Measurements from ENCODE around the gene ACAP3.

Gene ACAP3

GRCh38 chr1:1307923-1308755 lies at the start of gene ACAP3, which contains the start of gene PUSL1:
Gene ACAP3 (minus strand): TSS chr1:1307930. CDS start chr1:1307815, 115 bp downstream.
Gene PUSL1 (plus strand): TSS chr1:1308597. CDS start chr1:1308644, 47 bp downstream.
- H3K4me3 ChIP-seq (ENCODE audit: low read depth, low read length) = peak within 1 kb of the TSS; percentile 68

DNA sequence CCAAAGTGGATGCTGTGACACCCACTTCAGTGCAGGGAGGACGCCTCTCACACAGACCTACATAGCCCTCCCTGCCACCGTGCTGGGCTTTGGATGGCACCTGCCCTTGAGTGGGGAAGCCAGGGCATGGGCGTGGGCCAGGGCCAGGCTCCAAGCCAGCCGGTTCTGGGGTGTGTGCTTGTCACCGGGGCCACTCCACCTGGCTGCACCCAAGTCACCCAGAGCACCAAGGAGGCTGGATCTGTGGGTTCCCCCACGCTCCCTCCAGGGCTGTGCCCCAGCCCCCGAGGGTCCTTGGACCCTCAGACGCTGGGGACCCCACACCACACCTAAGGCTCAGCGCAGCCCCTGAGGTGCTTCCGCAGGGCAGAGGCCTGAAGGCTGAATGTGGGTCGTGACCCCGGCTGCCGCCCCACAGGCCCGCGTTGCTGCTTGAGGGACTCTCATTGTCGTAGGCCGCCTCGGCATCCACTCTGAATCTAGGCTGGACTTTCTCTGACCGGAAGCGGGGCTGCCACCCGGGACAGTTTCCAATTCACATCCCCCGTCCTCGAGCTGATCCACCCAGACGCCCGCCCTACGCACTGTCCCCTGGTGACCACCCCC lies 49.2 kb upstream of the ACAP3 start:
- H3K4me3 ChIP-seq (ENCODE audit: low read depth, low read length) = no peak overlapping the region

GRCh38 chr1:1356166-1356795 lies 48.6 kb upstream of the ACAP3 start:
- H3K4me3 ChIP-seq (ENCODE audit: low read depth, low read length) = no peak overlapping the region

DNA sequence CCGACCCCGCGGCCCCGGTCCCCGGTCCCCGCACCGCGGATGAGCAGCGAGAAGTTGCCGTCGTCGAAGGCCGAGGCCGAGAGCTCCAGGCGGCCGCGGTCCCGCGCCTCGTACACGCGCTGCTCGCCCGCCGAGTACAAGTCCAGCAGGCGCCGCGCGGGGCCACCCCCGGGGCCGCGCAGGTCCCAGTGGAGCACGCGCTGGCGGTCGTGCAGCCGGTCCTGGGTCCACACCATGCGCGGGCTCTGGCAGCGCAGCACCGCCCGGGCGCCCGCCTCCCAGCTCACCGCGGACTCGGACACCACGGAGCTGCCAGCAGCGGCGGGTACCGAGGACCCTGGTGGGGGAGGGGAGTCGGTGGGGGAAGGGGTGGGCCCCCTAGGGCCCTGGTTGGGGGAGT lies 47.7 kb upstream of the ACAP3 start:
- H3K4me3 ChIP-seq (ENCODE audit: low read depth, low read length) = no peak overlapping the region

DNA sequence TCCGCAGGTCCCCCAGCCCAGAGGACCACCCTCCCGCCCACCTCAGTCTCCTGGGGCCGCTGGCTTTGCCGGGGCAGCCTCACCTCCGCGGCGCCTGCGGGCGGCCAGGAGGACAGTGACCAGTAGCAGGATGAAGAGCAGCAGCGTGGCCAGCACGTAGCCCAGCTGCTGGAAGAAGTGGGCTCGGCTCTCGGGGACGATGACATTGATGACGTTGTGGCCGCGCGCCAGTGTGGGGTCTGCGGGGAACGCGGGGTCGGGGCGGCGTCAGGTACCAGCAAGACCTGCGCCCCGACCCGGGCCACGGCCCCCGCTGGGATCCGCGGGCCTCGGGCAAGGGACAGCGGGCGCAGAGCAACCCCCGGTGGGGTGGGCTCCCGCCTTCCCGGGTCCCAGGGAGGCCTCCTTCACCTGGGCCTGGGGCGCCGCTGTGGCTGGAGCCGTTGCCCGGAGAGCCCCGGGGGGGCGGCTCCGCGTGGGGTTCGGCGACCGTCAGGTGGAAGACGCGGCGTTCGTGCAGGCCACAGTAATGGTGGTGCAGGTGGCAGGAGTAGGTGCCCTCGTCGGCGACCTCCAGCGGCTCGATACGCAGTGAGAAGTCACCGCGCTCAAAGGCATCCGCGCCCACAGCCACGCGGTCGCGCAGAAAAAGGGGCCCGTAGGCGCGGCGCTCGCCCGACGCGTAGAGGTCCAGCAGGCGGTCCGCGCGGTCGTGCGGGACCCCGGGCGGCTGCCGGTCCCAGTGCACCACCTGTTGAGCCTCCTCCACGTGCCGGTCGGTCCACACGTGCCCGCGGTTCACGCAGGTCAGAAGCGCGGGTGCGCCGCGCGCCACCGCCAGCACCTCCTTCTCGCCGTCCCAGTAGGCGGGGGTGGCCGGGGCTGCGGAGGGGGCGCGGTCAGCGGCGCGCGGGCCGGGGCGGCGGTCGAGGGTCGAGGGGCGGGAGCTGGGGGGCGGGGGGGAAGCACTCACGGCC lies 46.8 kb upstream of the ACAP3 start:
- no peak overlapping the region for H3K4me3 ChIP-seq (ENCODE audit: low read depth, low read length)

DNA sequence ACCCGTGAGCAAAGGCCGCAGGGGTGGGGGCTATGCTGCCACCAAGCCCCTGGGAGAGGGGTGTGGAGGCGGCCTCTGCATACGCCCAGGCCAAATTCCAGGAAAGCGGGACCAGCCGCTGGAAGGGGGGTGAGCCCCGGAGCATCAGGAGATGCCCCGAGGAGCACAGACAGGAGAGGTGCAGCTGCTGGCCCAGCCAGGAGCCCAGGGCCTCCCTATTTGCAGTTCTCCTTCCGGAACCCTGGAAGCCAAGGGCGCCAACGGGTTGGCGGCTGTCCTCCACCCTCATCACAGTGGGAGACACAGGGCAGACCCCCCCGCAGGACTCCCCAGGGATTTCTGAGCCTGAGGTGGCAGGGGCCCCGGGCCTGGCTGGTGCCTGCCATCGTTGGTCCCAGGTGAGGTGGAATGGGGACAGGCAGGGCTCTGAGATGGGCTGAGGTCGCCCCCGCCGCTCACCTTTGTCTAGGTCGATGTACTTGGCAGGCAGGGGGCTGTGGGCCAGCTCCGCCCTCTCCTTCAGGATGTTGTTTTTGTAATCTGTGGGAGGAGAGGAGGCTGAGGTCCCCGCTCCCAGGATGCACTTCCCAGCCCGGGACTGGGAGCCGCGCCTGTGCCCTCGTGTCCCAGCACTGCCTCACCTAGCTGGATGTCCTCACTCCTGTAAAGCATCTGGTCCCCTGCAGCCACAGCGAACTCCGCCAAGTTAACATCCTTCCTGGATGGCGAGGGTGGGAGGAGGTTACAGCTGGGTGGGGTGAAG lies 45.8 kb upstream of the ACAP3 start:
- H3K4me3 ChIP-seq (ENCODE audit: low read depth, low read length) = no peak overlapping the region

DNA sequence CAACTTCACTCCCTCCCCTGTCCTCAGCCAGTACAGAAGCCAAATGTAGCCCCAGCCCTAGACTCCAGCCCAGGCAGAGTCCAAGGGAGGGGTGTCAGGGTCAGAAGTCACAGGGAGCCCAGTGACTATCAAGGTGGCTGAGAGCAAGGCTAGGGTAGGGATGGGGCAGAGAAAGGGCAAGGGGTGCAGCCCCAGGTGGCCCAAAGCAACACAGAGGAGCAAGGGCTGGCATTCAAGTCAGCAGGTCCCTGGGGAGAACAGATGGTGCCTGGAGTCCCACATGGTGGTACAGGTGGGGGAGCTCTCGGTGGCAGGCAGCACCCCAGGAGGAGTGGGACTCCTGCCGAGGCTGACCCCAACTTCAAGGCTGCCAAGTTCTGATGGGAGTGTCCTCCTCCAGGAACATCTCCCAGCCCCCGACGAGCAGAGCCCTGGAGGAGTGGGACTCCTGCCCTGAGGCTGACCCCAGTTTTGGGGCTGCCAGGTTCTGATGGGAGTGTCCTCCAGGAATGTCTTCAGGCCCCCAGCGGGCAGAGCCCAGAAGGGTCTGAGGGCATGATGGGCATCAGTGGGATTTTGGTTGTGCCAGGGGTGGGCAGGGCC lies 45.2 kb upstream of the ACAP3 start:
- H3K4me3 ChIP-seq (ENCODE audit: low read depth, low read length) = no peak overlapping the region

GRCh38 chr1:1351511-1352427 lies 44.0 kb upstream of the ACAP3 start:
- no peak overlapping the region for H3K4me3 ChIP-seq (ENCODE audit: low read depth, low read length)

DNA sequence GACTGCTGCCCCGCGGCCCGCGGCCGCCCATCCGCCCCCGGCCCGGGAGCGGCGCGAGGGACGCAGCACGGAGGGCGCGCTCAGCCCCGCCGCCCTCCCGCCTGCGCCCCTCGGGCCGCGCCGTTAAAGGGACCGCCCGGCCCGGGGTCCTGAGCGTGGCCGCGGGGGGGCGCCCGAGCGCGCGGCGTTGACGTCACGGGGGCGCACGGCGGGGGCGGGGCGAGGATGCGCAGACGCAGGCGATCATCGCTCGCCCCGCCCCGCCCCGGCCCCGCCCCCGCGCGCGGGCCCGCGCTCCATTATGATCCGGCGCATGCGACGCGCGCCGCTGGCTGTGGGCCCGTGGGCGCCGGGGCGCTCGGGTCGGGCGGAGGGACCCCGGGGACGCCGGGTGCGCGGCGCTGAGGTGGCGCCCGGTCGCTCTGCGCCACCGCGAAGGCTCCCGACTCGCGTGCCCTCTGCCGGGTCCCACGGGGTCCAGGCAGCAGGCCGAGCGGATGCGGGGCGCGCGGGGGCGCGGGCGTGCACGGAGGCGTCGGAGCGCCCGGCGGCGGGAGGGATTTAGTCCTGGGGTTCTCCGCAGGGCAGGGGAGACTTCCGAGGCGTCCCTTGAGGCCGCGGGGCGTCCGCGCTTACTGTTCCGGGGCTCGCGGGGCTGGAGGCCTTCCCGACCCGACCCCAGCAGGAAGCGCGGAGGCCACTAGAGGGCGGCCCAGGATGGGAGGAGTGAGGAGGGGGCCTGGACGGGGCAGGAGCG lies 41.7 kb upstream of the ACAP3 start, which contains the start of gene DVL1:
Gene DVL1, minus strand, starts transcription at position 163 of the 757 bp plus-strand sequence. CDS start 353 bp downstream, outside the sequence.
- peak within 1 kb of the TSS; percentile 77 for H3K4me3 ChIP-seq (ENCODE audit: low read depth, low read length)

DNA sequence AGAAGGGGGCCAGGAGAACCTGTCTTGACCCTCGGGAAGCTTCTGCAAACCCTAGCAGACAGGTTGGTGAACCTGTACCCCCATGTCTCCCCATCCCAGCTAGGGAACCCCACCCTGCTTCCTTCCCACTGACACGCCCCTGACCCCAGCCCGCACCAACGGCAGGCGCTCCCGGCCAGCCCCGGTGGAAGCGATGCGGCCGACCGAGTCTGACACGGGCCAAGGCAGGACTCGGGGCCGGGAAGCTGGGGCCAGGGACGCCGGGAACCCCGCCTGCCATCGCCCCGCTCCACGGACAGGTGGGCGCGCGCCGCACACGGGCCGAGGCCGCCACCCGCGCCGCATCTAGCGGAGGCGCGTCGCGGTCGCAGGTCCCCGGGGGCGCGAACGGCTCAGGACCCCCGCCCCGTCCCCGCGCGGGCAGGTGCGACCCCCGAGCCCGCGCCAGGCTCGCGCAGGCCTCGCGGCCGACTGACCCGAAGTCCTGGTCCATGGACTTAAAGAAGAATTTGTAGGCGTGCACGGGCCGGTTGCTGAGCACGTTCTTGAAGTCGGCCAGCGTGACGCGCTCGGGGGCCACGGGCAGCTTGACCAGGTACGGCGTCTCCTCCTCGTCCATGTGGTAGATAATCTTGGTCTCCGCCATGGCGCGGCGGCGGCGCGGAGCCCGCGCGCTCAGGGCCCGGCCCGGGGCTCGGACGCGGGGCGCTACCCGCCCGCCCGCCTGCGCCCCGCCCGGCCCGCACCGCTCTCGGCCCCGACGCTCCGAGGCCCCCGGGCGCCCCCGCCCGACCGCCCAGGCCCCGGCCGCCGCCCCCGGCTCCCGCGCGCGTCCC lies 40.9 kb upstream of the ACAP3 start:
- H3K4me3 ChIP-seq (ENCODE audit: low read depth, low read length) = peak overlapping the region; percentile 77

DNA sequence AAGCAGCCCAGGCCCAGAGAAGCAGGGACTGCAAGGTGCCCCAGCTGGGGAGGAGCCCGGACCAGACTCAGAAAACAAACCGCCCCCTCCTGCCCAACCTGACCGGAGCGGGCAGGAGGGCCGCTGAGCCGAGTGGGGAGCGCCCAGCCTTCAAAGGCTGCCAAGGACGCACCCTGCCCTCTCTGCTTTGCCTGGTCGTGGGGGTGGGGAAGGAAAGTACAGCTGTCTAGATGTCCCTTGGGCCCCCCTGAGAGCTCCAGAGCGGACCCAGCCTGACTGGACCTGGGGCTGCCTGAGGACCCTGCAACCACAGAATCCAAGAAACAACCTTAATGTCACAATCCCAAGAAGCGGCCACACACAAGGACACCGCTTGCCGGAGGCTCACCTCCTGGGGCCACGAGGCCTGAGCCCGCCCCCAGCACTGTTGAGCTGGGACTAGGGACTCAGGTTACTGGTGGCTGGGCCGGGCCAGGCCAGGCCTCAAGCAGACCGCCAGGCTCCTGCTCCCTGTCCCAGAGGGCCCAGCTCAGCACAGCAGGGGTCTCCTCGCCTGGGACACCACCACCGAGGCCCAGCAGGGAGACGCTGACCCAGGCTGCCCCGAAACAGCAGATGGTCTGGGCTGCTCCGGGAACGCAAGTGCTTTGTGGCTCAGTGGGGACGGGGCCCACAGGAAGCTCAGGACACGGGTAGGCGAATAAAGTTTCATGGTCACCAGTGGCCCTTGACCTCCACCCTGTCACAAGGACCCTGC lies 40.1 kb upstream of the ACAP3 start:
- H3K4me3 ChIP-seq (ENCODE audit: low read depth, low read length) = peak overlapping the region; percentile 77

- H3K4me3 ChIP-seq (ENCODE audit: low read depth, low read length) = no peak overlapping the region
Observed at GRCh38 chr1:1347026-1347595, 39.4 kb upstream of the ACAP3 start.

DNA sequence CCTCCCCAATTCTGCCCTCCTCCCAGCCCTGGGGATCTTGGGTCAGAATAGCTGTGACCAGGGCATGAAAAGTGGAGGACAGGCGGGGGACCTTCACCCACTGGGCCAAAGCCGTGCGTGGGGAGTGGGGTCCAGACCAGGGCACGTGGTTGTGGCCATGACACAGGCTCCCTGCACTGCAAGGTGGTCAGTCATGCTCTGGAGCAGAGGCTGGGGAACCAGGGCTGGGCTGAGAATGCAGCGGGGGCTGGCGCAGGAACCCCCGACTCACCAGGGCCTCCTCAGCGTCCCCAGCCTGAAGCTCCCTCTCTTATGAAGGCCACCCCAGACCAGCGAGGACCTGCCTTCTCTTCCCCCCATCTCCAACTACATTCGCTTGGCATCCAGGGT lies 38.8 kb upstream of the ACAP3 start:
- no peak overlapping the region for H3K4me3 ChIP-seq (ENCODE audit: low read depth, low read length)

DNA sequence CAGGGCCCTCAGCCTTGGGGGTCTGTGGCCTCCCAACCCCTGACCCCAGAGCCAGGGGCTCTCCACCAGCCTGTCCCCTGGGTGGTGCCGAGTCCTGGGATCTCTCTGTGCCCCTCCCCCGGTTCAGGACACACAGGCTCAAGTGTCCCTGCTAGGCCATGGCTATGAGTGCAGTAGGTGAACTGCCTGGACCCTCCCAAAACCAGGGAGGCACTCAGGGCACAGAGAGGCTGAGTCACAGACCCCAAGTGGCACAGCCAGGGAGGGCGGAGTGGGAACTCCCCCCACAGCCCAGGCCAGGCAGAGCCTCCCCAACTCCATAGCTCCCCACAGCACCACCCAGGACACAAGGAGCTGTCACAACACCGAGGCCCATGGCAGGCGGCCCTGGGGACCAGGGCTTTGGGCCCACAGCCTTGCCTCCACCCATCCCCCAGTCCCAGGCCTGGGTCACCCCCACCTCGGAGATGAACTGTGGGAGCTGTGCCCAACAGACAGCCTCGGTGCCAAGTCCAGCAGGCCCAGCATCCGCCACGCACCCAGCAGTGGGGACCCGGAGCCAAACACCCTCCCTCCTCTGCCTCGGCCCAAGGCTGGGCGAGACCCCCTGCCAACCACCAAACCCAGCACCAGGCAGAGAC lies 38.2 kb upstream of the ACAP3 start:
- no peak overlapping the region for H3K4me3 ChIP-seq (ENCODE audit: low read depth, low read length)

DNA sequence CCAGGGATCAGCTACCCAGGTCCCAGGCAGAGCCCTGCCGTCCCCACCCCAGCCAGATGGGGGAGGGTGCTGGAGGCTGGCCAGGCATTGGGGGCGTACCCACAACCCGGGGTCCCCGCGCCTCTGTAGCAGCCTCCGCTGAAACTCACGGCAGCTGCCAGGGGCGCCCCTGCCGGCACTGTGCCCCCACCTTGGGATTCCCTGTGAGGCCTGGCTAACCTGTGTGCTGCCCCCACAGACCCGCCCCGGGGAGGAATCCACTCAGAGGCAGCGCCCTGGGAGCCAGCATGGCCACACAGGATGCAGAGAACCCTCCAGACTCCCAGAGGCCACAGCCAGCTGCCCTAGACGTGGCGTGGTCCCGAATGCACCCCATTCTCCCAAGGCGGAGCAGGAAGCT lies 37.7 kb upstream of the ACAP3 start:
- H3K4me3 ChIP-seq (ENCODE audit: low read depth, low read length) = no peak overlapping the region

All from iPS-11a (cell line).